GM19468 (cell line): ENCODE measurements around the gene SMTN.

Source experiments
- ATAC-seq: cut with Tn5 transposase; IDR thresholded peaks from one replicate; pipeline ENCODE4 v1.9.1; 2021; ENCODE audit warnings: mild to moderate bottlenecking, moderate library complexity, moderate number of reproducible peaks; ENCODE audit not compliant: unreplicated experiment; ENCODE audit errors: extremely low read depth

Gene SMTN

DNA sequence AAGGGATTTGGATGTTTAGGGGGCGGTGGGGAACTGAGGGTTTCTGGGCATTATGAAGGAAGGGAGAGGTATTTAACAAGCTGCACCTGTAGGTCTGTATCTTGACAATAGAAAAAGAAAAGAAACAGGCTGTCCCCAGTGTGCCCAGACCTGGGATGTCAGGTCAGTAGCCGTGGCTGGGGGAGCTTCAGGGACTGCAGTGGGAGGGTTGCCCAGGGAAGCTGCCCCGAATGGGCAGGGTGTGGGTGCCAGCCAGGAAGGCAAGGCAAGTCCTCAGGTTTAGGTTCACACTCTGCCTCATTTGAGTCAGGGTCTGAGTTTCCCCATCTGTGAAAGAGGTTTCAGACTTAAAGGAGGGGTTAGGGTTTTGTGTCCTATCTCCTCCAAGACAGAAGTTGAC, 43.2 kb downstream of the SMTN start:
- no peak for ATAC-seq

DNA sequence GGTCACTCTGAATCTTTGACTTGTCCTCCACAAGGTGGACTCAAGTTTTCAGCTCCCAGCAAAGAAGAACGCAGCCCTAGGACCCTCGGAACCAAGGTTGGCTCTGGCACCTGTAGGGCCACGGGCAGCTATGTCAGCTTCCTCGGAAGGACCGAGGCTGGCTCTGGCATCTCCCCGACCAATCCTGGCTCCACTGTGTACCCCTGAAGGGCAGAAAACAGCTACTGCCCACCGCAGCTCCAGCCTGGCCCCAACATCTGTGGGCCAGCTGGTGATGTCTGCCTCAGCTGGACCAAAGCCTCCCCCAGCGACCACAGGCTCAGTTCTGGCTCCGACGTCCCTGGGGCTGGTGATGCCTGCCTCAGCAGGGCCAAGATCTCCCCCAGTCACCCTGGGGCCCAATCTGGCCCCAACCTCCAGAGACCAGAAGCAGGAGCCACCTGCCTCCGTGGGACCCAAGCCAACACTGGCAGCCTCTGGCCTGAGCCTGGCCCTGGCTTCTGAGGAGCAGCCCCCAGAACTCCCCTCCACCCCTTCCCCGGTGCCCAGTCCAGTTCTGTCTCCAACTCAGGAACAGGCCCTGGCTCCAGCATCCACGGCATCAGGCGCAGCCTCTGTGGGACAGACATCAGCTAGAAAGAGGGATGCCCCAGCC, 43.8 kb downstream of the SMTN start:
- ATAC-seq = no peak

DNA sequence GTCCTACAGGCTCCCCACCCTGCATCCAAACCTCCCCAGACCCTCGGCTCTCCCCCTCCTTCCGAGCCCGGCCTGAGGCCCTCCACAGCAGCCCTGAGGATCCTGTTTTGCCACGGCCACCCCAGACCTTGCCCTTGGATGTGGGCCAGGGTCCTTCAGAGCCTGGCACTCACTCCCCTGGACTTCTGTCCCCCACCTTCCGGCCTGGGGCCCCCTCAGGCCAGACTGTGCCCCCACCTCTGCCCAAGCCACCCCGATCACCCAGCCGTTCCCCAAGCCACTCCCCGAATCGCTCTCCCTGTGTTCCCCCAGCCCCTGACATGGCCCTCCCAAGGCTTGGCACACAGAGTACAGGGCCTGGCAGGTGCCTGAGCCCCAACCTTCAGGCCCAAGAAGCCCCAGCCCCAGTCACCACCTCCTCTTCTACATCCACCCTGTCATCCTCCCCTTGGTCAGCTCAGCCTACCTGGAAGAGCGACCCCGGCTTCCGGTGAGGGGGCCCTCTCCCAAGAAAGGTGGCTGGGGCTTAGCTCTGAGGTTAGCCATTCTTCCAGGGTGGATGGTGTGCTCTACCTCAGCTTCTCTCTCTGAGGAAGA, 44.5 kb downstream of the SMTN start:
- ATAC-seq = no peak

DNA sequence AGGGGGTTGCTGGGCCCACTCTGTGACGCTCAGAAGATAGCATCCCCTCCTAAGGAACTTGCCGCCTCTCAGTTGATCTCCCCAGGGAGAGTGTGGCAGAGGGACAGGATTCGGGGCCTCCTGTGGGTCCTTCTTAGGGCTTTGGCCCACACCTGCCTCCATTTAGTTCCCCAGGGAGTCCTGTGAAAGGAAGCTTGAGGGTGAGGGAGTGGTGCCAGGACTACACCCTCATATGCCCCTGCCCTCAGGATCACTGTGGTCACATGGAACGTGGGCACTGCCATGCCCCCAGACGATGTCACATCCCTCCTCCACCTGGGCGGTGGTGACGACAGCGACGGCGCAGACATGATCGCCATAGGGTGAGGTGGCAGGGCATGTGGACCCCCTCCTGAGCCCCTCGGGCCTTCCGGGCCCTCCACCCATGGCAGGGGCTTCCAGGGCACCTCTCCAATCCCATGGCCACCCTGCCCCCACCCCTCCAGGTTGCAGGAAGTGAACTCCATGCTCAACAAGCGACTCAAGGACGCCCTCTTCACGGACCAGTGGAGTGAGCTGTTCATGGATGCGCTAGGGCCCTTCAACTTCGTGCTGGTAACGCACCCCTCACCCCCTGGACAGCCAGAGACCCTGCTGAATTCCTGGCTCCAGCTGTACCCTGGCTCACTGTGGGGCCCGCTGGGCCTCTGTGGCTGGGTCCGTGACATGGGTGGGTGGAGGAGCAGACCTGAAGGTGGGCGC, 45.2 kb downstream of the SMTN start:
- no peak for ATAC-seq

DNA sequence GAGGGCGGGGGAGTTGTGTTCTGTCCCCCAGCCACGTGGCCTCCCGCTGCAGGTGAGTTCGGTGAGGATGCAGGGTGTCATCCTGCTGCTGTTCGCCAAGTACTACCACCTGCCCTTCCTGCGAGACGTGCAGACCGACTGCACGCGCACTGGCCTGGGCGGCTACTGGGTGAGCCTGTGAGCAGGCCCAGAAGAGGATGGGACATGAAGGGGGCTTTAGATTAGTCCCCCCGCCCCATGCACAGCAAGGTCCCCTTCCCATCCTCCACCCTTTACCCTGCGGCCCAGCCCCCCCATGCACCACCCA, 45.7 kb downstream of the SMTN start:
- no peak for ATAC-seq

DNA sequence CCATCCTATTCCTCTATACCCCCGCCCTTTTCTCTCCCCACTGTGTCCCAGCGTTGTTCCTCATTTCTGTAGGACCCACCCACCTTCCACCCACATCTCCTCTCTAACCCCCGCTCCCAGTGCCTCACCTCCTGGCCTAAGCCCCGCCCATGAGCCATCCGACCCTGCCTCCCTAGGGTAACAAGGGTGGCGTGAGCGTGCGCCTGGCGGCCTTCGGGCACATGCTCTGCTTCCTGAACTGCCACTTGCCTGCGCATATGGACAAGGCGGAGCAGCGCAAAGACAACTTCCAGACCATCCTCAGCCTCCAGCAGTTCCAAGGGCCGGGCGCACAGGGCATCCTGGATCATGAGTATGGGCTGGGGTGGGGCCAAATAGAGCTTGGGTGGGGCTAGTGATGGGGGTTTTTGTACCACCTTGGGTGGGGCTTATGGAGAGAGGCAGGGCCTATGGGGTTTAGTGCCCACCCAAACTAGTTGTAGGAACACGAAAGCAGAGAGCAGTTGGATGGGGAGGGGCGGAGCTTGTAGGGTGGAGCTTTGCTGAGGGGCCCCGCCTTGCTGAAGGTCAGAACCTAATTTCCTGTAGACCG, 46.2 kb downstream of the SMTN start:
- ATAC-seq = no peak

DNA sequence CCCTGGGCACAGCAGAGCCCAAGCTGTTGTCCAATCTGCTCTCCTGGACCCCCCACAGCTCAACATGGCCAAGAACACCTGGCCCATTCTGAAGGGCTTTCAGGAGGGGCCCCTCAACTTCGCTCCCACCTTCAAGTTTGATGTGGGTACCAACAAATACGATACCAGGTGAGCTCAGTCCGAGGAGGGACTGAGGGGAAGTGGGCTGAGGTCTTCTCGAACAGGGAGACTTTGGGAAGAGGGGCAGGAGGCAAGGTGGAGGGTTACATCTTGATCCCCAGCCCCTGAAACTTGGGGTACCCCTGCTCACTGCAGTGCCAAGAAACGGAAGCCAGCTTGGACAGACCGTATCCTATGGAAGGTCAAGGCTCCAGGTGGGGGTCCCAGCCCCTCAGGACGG, 47.0 kb downstream of the SMTN start:
- no peak for ATAC-seq

DNA sequence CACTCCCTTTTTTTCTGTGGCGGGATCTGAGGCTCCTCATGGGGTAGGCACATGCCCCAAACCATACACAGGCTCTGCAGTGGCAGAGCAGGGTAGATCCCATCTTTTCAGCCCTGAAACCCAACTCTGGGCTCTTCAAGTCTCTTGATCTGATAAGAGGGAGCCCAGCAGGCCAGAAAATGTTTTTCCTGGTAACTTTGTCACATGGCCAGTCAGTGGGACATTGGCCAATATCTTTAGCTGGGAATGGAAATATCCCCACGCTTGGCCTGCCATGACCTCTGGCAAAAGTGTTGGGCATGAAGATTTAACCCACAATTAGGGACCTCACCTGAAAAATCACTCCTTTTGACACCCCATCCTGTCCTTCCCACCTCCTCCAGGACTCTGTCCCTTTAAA, 49.8 kb downstream of the SMTN start:
- no peak for ATAC-seq

DNA sequence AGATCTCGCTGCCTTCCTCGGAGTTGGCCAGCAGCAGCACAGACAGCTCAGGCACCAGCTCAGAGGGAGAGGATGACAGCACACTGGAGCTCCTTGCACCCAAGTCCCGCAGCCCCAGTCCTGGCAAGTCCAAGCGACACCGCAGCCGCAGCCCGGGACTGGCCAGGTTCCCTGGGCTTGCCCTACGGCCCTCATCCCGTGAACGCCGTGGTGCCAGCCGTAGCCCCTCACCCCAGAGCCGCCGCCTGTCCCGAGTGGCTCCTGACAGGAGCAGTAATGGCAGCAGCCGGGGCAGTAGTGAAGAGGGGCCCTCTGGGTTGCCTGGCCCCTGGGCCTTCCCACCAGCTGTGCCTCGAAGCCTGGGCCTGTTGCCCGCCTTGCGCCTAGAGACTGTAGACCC, 52.8 kb downstream of the SMTN start:
- ATAC-seq = no peak

DNA sequence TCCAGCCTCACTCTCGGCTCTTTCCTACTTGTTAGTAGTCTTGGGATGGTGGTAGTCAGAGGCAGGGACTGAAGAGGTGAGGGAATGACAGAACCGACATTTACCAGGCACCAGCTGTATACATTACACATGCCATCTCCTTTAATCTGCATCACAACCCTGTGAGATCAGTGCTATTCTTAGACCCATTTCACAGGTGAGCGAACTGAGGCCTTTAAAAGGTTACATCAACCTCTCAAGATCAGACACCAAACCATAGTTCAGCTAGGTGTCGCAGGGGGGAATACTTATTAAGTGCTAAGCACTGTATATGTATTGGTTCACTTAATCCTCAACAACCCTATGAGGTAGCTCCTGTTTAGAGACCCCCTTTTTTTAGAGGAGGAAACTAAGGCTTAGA, 53.6 kb downstream of the SMTN start:
- ATAC-seq = no peak

DNA sequence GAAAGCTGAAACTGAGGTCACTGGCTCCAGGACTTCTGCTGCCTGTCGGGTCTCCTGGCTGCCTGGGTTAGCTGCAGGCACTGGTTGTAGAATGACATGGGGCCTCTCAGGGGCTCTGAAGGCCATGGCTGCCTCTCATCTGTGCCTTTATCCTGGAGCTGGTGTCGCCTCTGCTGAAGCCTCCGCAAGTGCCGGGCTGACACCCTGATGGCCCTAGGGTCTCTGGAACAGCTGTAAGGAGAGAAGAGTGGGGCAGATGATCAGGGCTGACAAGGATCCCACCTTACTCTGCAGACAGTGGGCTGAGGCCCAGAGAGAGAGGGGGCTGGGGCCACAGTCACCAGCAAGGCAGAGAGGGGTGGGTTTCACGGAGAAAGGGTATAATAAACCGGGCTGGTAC, 54.6 kb downstream of the SMTN start:
- no peak for ATAC-seq

DNA sequence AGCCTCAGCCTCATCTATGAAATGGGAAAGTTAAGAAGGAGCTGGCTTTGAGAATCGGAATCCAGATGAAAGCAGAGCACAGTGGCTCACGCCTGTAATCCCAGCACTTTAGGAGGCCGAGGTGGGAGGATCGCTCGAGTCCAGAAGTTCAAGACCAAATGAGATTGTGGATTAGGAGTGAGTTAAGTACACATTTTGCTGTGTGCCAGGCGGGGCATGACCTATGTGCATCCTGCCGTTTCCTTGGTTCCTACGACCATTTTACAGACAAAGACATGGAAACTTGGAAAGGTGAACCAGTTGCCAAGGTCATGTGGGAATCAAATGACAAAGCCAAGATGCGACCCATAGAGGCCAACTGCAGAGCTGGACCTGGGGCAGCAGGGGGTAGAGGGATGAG, 55.0 kb downstream of the SMTN start:
- no peak for ATAC-seq

DNA sequence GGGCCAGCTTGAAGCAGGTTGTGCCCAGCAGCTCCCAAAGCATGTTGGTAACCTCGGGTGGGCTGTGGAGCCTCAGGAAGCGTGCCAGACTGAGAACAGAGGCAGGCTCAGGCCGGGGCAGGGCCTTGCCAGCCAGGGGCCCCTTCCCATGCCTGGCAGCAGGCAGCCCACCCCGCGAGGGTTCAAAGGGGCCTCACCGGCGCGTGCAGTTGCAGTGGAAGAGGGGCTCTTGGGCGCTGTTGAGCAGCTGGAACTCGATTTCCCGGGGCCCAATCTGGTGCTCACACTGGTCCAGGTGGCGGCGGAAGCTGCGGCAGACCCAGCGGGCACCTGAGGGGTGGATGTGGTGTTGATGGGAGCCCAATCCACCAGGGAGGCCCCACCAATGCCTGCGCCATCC, 55.6 kb downstream of the SMTN start:
- ATAC-seq = no peak

DNA sequence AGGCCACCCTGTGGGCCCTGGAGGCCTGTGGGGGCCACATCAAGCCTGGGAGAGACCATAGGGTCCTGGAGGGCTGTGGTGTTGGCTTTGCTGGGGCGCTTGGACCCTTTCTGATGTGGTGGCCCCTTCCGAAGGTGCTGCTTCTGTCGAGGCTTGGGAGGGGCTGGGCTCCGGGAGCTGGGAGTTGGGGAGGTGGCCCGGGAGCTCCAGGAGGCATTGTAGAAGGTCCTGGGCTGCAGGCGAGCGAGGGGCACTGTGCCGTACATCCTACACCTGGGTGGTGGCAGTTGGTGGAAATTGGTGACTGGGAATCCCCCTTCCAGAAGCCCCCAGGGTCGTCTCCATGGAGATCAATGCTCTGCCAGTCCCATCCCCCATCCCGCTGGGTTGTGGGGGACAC, 56.6 kb downstream of the SMTN start:
- ATAC-seq = no peak

DNA sequence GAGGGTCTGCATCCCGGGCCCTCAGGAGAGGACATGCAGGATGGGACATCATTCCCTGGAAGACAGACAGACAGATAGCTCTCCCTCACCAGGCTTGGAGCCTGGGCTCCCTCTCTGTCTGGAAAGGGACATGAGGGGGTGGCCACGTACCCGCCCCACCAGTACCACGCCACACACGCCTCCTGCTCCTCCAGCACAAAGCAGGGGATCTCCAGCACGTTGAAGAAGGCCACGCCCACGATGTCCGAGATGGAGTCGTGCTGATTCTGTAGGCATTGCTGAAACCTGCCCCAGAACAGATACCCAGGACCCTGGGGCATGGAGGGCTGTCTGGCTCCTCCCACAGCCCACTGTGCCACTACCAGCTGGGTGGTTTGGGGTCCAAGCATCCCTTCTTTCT, 57.0 kb downstream of the SMTN start:
- ATAC-seq = no peak

DNA sequence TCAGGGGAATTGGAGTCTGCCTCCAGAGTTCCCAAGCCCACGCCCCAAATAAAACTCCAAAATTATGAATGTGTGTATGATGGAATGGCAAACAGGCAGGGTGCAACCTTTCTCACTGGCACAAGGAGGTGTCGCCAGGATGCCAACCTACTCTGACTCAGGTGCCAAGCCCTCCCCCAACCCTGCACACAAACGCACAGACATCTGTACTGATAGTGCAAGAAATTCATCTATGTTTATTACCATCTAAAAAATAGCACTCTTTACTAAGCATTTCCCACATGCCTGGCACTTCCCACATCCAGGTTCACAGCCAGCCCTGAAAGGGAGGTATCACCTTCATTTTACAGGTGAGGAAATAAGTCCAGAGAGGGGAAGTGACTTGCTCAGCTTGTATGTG, 57.9 kb downstream of the SMTN start:
- no peak for ATAC-seq

DNA sequence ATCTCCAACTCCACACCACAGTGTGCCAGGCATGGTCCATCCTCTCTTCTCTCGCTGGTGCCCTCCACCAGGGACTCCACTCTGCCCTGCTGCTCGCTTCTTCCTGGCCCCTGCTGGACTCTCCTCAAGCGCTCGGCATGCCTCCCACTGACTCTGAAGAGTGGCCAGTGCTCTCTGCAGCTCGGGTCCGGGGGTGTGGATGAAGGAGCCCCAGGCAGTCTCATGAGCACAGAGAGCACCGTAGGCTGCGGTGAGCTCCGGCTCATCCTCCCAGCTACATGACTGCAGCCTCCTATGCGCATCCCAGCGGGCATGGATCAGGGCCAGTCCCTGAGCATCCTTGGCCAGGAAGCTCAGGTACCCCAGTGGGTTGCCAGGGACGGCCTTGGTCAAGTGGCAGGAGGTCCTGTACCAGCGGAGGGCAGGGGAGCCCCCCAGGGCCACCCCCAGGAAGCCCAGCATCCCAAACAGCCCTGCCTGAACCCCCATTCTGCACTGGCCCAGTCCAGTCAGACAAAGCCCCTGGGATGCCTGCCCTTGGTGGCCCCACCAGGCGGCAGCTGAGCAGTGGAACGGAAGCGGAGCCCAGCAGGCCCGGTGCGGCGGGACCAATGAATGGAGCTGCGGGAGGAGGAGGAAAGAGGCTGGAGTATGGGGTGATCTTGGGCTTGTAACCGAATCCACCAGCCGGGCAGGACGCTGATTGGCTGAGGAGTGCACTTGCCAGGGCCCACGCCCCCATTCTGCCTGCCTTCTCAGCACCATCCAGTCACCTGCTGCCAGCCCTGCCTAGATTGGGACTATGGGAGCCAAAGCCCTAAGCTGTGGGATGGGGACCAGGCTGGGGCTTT, 59.0 kb downstream of the SMTN start, which contains the start of gene PLA2G3:
TSS of gene PLA2G3 (minus strand) at position 643 of the 851 bp plus-strand sequence. CDS start at position 489, 154 bp downstream.
- ATAC-seq = no peak

DNA sequence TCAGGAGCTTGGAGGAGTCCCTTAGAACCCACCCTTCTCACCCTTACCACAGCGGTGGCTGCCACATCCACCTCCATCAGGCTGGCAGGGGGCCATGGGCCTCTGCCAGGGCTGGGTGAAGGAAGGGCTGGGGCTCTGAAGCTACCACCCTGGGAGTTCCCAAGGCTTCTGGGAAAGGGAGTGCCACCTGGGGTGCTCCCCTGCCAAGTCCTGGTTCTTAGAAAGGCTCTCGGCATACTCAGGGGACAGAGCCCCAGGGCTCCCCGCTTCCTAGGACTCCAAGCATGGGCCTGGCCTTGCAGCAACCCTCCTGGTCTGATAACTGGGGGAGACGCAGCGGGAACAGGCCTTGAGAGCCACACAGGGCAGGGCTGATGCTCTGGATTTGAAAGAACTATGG, 59.6 kb downstream of the SMTN start:
- no peak for ATAC-seq

DNA sequence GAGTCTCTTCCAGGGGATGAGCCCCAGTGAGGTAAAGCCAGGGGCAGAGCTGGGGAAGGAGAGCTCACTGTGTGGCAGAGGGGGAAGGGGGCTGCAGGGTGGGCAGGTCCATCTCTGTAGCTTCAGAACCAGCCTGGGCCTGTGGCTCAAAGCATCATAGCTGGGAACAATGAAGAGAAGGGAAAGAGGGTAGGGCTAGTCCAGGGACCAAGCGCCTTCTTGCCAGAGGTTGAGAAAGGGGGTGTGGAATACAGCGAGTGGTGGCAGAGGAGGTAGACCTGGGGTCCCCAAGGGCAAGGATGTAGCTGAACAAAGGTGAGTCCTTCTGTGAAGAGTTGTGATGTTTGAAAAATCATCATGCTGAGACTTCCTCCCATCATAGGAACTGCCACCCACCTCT, 60.4 kb downstream of the SMTN start:
- no peak for ATAC-seq

DNA sequence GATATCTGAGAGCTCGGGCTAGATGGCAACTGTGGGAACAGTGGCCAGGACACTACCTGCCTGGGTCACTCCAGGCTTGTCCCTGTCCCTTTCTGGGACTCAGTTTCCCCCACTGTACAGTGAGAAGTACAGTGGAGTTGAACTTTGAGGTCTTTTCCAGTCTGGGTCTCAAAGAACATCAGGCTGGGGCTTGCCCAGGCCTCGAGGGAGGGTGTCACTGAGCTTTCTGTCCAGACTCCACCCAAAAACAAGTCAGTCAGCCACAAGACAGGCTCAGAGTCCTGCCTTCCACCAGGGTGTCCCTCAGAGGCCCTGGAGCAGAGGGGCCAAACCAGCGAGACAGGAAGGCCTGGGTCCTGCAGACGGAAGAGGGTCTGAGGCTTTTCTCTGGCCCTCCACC, 61.2 kb downstream of the SMTN start:
- no peak for ATAC-seq

DNA sequence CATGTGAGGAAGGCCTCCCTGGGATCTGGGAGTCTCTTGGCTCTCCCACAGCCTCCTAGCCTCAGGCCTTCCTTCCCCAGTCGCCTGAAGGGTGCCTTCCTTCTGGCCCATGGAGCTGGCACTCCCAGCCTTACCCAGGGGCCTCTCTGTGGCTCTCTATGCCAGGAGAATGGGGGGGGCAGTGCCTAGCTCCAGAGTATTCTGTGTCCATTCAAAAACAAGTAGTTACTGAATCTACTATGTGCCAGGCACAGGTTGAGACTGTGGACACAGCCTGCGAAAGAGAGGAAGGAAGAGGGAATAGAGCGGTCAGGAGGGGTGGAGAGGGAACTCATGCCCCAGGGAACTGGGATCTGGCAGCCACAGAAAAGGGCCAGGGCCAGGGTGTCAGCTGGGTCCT, 61.9 kb downstream of the SMTN start:
- ATAC-seq = no peak
